HG03103 (cell line): ENCODE data around the gene TRPC1.
"Not testable (repeated sequence)": the region's sequence is repeated elsewhere in the genome, so short reads cannot be mapped to it uniquely, and the experiment has no call there.

Experiments
- ATAC-seq: cut with Tn5 transposase; IDR thresholded peaks from one replicate; pipeline ENCODE4 v1.9.1; 2021; ENCODE audit warnings: low read depth; ENCODE audit not compliant: unreplicated experiment

Gene TRPC1

DNA sequence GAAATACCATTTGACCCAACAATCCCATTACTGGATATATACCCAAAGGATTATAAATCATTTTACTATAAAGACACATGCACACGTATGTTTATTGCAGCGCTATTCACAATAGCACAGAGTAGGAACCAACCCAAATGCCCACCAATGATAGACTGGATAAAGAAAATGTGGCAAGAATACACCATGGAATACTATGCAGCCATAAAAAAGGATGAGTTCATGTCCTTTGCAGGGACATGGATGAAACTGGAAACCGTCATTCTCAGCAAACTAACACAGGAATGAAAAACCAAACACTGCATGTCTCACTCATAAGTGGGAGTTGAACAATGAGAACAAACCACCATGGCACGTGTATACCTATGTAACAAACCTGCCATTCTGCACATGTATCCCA, 26.7 kb downstream of the TRPC1 start:
- ATAC-seq: not testable (repeated sequence)

DNA sequence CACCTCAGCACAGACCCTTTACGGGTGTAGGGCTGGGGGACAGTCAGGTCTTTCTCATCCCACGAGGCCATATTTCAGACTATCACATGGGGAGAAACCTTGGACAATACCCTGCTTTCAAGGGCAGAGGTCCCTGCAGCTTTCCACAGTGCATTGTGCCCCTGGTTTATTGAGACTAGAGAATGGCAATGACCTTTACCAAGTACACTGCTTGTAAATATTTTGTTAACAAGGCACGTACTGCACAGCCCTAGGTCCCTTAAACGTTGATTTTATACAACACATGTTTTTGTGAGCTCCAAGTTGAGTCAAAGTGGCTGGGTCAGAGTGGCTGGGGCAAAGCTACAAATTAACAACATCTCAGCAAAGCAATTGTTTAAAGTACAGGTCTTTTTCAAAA, 28.8 kb downstream of the TRPC1 start:
- ATAC-seq: not testable (repeated sequence)

DNA sequence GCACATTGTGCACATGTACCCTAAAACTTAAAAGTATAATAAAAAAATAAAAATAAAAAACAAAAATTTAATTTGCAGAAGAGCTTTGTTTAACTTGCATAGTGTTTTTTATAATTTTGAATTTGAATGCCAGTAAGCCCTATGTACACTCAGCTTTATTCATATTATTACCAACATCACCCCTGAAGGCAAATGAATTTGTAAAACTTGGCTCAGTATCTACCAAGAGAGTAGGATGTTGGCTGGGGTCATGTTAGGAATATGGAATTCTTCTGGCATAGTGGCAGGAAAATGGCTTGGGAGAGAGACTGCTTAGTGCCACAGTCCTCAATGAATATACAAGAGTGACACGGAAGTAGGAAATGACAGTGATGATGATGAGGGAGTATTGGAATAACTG, 30.7 kb downstream of the TRPC1 start:
- no peak for ATAC-seq

DNA sequence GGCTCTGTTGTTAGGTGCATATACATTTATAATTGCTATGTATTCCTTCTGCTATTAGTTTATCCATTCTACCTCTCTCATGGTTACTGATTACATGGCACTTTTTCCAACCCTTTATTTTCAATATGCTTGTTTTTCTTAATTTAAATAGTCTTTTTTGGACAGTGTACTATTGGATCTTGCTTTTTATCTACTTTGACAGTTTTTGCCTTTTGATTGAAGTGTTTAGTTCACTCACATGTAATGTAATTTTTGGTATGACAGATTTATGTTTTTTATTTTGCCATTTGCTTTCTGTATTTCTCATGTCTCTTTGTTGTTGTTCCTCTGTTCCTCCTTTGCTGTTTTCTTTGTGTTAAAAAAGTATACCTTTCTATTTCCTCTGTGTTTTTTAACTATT, 44.5 kb downstream of the TRPC1 start:
- ATAC-seq: no peak

DNA sequence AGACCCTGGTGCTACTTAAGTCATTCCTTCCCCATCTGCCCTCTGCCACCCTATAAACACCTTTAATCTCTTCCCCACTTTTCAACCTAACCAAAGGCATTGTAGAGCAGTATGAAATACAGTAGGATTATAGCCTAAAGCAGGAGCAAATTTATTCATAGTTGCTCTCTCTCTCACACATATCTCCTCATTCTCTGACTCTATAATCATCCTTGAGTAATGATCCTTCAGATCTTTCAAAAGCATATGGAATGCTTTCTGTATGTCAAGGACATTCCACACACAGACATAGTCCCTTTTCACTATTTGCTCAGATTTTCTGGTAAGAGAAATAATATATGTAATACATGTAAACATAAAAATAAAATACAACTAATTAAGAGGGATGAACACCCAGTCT, 54.1 kb downstream of the TRPC1 start:
- ATAC-seq: no peak

DNA sequence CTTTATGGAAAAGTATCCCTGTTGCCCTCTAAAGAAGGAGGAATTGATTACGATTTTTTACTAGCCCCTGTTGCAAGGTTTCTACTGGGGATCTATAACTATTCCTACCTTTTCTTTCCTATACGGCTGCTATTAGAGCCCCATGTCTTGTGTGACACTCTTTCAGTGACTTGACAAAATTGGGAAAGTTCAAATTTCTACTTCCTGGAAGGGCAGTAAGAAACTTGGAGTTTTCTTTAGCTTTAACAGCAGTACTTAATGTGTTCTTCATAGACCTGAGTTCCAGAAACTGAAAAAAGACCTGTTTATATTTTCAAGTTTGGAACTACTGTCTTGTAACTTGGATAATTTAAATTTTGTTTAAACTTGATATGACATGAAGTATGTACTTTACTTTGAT, 54.7 kb downstream of the TRPC1 start:
- no peak for ATAC-seq

DNA sequence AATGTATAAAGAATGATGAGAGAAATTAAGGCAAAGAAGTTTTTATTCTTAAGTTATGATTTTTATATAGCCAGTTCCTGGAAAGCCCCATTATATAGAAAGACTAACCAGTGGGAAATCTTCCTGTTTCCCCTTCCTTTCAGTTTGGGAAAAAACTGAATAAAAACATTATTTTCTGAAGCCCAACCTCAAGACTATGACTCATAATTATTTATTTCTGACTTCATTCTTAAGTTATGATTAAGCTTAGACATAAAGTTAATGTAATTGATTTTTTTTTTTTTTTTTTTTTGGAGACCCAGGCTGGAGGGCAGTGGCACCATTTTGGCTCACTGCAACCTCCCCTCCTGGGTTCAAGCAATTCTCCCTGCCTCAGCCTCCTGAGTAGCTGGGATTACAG, 55.8 kb downstream of the TRPC1 start:
- no peak for ATAC-seq

DNA sequence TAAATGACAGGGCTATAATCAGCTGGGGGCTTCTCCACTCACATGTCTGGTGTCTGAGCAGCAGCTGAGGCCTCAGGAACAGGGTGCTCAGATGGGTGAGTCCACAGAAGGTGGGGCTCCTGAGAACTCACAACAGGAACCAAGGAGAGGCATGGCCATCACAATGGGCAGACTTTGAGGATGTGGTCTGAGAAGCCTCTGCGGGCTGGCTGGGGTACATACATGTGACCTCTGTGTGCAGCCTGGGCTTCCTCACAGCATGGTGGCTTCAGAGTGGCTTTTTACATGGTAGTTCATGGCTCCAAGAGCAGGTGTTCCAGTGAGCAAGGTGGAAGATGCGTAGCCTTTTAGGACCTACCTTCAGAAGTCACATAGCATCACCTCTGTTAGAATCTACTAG, 58.8 kb downstream of the TRPC1 start:
- no peak for ATAC-seq

DNA sequence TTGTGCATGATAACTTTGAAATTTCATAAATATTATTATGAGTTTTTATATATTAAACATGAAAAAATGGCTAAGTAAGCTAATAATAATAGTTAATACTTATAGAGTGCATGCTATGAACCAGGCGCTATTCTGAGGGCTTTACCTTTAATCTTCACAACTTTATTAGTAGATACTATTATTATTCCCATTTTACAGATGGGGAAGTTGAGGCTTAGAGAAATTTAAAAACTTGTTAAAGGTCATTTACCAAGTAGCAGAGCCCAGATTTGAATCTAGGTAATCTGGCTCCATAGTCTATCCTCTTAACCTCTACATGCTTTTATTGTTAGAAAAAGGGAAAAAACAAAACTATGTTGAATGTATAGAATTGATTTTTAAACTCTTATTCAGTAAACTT, 60.4 kb downstream of the TRPC1 start:
- ATAC-seq: no peak

DNA sequence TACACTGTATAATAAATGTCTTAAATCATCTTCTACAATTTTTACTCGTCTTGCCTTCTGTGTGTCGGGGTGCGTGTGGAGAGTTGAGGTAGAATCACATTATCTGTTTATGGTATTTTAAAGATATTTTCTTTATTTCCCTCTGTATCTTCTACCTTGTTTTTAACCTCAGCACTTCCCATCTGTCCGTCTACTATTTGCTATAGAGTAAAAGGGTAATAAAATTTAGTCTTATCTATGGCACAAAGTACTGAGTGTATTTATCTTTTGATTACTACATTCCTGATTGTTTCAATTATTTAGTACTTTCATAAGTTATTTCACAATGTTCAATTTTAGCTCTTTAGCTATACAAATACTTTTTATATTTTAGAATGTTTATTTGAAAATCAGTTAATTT, 62.2 kb downstream of the TRPC1 start:
- no peak for ATAC-seq

DNA sequence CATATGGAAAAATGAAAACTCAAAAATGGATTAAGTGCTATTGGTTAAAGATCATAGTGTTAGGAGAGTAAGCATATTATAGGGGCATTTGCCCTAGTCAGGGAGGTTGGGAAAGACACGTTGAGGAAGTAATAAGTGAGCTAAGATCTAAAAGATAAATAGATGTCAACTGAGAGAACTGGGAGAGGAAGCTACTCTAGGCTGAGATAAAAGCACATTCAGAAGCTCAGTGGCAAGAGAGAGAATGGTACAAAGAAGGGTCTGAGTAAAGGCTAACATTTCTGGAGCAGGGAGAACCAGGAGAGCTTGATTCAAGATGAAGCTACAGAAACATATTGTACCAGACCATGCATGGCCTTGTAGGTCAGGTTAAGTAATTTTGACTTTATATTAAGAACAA, 63.9 kb downstream of the TRPC1 start:
- no peak for ATAC-seq

DNA sequence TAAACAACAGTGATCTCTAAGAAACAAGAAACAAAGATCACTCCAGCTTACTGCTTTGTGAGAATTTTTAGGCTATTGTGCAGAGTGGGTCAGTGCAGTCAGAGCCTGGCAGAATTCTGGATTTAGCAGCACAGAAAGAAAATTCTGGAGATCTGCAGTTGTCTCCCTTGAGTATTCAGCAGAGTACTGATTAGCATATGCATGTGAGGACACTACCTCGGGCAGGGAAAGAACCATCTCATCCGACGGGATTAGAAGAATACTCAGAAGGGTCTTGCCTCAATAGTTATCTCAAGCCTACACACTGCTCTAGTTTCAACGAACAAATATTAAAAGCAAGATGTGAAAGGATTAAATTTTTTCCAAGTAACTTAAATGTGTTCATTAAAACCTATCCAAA, 70.7 kb downstream of the TRPC1 start:
- no peak for ATAC-seq

DNA sequence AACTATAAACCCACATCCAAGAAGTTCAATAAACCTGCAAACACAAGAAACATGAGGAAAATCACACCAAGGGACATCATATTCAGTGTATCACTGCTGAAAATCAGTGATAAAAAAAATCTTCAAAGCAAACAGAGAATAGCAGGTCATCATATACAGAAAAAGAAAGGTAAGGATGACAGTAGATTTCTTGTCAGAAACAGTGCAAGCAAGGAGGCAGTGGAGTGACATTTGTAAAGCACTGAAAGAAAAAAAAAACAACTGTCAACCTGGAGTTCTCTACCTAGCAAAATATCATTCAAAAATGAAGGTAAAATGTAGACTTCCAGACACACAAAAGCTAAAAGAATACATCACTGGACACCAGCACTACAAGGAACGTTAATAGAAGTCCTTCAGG, 71.5 kb downstream of the TRPC1 start:
- ATAC-seq: no peak

DNA sequence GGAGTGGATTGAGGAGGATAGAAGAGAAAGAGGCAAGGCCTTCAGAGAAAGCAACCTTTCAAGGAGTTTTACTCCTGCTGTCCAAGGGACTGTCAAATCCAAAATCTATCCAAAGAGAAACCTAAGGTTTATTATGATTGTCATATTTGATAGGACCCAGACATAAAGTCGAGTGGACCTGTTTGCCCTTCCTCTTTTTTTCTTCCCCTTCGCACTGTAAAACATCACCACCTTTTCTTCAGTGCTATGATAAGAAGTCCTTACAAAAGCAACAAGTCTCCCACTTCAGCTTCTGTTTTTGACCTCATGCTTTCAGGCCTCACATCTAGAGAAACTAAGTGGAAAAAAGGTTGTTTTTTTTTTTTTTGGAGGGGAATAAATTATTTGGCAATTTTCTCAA, 73.0 kb downstream of the TRPC1 start:
- no peak for ATAC-seq

DNA sequence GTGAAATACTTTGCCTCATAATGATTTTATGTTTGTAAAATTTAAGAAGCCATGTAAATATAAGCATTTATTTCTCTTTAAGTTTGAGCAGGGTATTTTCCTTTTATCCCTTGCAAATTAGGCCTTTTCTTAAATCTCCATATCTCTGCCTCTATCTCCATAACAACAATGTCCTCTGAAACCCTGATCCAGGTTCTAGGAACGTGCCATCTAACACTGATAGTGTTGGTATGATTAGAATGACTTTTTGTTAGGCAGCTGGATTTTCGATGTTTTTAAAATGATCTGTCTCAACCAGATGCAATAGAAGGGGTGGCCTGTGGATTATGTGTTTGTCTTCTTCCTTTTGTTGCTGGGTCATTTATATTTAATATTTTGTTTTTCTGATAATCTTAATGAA, 77.9 kb downstream of the TRPC1 start:
- no peak for ATAC-seq

DNA sequence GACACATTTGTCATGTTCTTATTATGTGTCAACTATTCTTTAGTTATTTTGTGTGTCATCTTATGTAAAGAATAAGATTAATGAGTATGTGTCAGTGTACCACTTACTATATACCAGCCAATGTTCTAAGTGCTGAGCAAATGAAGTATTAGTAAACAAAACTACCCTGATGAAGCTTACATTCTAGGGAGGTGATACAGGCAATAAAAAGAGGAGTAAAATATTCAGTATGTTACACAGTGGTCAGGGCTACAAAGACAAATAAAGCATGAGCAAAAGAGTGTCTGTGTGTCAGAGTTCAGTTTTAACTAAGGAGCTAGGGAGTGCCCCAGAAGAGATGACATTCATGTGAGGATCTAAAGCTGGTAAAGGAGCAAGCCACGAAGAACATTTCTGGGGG, 79.1 kb downstream of the TRPC1 start:
- no peak for ATAC-seq

DNA sequence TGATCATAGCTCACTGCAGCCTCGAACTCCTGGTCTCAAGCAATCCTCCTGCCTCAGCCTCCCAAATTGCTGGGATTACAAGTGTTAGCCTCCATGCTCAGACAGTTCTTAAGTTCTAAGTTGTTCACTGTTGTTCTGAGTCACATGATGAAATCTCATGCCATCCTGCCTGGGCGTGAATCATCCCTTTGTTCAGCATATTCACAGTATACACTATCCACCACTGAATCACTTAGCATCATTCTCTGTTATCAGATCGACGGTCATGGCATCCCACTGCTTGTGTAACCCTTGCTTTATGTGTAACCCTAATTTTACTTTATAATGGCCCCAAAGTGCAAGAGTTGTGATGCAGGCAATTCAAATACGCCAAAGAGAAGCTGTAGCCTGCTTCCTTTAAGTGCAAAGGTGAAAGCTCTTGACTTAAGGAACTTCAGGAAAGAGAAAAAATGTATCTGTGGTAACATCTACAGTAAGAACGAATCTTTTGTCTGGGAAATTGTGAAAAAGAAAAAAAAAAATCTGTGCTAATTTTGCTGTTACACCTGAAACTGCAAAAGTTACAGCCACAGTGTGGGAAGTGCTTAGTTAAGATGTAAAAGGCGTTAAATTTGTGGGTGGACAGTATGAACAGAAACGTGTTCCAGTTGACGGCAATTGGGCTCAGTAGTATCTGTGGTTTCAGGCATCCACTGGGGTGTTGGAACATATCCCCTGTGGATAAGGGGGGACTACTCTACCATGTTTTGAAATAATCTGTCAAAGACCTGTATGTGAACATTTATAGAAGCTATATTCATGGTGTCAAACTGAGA, 84.5 kb downstream of the TRPC1 start:
- no peak for ATAC-seq

DNA sequence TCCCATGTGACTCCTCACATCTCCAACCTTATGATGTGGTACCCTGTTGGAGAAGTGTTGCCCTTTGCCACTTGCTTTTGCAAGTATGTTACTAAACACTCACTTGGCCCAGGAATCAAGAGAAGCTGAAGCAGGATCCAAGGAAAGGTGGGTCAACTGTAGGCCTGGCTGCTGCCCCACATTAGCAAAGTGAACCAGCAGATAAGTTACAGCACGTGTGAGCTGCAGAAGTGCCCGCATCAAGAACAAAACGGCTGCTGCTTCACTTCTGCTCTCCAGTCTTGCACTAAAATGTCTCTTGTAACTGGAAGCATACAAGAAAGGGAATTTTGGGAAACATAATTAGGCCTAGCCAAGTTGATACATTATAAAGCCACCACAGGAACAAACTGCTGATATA, 85.4 kb downstream of the TRPC1 start:
- no peak for ATAC-seq

DNA sequence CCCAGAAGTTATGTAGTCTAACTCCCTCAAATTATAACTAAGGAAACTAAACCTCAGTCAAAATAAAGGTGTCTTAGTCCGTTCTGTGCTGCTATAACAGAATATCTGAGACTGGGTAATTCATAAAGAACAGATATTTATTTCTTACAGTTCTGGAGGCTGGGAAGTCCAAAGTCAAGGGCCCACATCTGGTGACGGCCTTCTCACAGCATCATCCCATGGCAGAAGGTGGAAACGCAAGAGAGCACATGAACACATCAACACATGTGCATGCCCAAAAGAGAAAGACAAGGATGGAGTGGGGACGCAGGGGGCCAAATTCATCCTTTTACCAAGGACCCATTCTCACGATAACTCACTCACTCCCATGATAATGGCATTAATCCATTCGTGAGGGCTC, 92.0 kb downstream of the TRPC1 start:
- no peak for ATAC-seq

DNA sequence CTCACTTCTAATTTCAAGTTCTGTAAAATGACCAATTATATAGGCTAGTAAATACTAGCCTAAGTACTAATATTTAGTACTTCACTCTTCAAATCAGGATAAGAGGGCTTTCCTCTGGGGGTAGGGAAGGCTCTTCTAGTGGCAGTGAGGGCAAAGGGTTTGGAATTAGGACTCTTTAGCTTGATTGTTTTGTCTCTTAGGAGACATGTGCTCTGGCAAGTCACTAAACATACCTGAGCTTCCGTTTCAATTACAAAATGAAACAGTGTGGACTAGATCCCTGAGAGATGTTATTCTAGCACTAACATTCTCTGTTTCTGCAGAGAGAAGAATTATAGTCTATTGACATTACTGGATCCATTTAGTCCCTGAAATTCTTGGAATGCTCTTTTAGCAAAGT, 93.5 kb downstream of the TRPC1 start:
- ATAC-seq: no peak

DNA sequence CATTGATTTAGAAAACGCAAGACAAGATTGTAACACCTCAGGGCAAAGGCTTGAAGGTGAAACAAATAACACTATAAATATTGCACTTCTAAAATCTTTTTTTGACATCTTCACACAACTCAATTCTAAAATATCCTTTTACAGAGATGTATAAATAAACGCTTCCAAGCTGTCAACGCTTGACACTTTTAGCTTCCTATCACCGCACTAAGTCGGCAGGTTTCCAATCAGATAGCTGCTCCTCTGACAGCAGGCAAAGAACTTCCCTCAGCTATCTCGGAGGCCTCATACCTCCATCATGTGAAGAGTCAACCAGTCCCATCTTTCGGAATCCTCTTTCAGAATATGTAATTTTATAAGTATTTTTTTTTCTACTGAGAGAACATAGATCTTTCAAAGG, 94.1 kb downstream of the TRPC1 start:
- ATAC-seq: no peak

DNA sequence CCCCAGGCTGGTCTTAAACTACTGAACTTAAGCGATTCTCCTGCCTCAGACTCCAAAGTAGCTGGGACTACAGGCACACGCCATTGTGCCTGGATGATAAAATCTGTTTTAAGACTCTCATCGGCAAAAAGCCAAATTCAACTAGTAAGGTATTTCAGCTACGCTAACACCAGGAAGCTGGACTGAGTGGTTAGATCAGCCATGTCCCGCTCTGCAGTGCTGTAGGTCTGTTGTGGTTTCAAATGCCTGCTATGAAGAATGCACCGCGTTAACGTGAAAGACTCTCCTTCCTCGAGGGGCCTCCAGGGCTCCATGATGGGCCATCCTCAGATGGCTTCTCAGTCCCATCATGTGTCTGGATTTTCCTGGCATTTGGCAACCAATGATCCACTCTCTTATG, 94.8 kb downstream of the TRPC1 start:
- ATAC-seq: no peak

DNA sequence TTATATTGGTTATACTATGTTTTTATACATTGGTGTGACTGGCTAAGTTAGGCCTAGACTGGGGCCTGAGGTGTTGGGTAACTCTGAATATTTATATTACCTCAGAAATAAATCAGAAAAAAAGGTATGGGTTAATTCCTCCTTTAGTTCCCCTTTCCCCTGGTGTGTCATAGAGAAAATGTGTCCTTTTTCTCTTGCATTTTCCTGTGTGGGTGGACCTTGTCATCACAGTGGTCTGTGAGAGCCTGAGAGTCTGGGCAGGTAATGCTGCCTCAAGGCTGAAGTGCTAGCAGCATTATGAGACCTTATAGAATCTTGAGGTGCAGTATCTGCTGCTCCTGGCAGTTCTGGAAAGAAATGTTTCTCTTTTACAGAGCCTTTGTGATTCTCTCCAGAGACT, 95.3 kb downstream of the TRPC1 start:
- no peak for ATAC-seq
